Neural crest cell (in vitro differentiated cells): ENCODE measurements around the gene HTR4. TPM values are rescaled to one million over a fixed set of nuclear protein-coding genes. Genes with fewer than 3 reads are reported as not detected.
"Not testable (repeated sequence)": the region's sequence is repeated elsewhere in the genome, so short reads cannot be mapped to it uniquely, and the experiment has no call there.

Source experiments
- DNase-seq: peaks from one replicate; pipeline ENCODE4 v3.0.0; 2021; ENCODE audit warnings: low read depth, mixed read lengths, low spot score
- H3K27ac Mint-ChIP-seq: one replicate; pipeline ENCODE4 v1.8.0; 2021; ENCODE audit warnings: mild to moderate bottlenecking, mixed read lengths; ENCODE audit not compliant: unreplicated experiment
- H3K27me3 Mint-ChIP-seq: 2 replicates; pipeline ENCODE4 v1.8.0; 2021; ENCODE audit warnings: low read depth, mild to moderate bottlenecking, mixed read lengths
- H3K36me3 Mint-ChIP-seq: 2 replicates; pipeline ENCODE4 v1.8.0; 2021; ENCODE audit warnings: low read depth, mild to moderate bottlenecking, mixed read lengths
- H3K4me1 Mint-ChIP-seq: 2 replicates; pipeline ENCODE4 v1.8.0; 2021; ENCODE audit warnings: mixed read lengths
- H3K4me3 Mint-ChIP-seq: one replicate; pipeline ENCODE4 v1.8.0; 2021; ENCODE audit warnings: mild to moderate bottlenecking, mixed read lengths
- H3K9me3 Mint-ChIP-seq: 2 replicates; pipeline ENCODE4 v1.8.0; 2021; ENCODE audit warnings: mixed read lengths
- total RNA-seq: library from RNA; stranded (reverse); gene quantifications from 2 replicates; pipeline ENCODE4 v1.2.1, GENCODE V29; 2021
- TF ChIP-seq, protein P1 (sequence below): fragments of 200-600 bp; sonication (generic); conservative IDR thresholded peaks from 2 replicates; pipeline ENCODE4 v1.5.0; 2021; ENCODE audit warnings: antibody characterized with exemption, mild to moderate bottlenecking

Gene HTR4
- total RNA-seq, 1 donor from 2014 or later: not detected

DNA sequence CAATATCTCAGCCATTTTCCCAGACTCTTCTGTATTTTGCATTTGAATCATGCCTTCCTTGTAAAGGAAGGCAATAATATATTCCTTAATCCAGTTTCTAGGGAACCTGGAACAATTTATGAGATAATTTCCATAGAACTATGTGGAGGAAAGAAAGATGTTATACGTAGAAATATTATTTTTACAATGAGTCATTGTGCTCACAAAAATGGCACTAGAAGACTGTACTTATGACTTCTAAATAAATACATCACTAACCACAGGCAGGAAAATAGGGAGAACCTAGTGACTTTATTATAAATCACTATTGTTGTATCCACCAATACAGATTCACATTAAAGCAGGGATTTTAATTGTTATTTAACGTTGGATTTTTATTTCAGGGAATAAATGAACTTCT is 182.9 kb downstream of the HTR4 start:
- Mint-ChIP-seq H3K4me3 (no peak overlapping the region), H3K27ac (no peak overlapping the region), H3K9me3 (no peaks in the 10 kb centered on the region), H3K36me3 (no peaks in the 10 kb centered on the region), H3K4me1 (no peaks in the 10 kb centered on the region), H3K27me3 (peaks cover 4% of the 10 kb centered on the region)
- TF ChIP-seq, protein P1, sequence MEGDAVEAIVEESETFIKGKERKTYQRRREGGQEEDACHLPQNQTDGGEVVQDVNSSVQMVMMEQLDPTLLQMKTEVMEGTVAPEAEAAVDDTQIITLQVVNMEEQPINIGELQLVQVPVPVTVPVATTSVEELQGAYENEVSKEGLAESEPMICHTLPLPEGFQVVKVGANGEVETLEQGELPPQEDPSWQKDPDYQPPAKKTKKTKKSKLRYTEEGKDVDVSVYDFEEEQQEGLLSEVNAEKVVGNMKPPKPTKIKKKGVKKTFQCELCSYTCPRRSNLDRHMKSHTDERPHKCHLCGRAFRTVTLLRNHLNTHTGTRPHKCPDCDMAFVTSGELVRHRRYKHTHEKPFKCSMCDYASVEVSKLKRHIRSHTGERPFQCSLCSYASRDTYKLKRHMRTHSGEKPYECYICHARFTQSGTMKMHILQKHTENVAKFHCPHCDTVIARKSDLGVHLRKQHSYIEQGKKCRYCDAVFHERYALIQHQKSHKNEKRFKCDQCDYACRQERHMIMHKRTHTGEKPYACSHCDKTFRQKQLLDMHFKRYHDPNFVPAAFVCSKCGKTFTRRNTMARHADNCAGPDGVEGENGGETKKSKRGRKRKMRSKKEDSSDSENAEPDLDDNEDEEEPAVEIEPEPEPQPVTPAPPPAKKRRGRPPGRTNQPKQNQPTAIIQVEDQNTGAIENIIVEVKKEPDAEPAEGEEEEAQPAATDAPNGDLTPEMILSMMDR: no peak
- no peak for DNase-seq

- Mint-ChIP-seq H3K9me3 (no peaks in the 10 kb centered on the region), H3K27me3 (no peaks in the 10 kb centered on the region), H3K27ac (no peak overlapping the region), H3K4me3 (no peak overlapping the region), H3K36me3 (no peaks in the 10 kb centered on the region), H3K4me1 (no peaks in the 10 kb centered on the region)
- DNase-seq: no peak
- TF ChIP-seq, protein P1: no peak
Measured at GRCh38 chr5:148469501-148469935, 184.8 kb downstream of the HTR4 start.

DNA sequence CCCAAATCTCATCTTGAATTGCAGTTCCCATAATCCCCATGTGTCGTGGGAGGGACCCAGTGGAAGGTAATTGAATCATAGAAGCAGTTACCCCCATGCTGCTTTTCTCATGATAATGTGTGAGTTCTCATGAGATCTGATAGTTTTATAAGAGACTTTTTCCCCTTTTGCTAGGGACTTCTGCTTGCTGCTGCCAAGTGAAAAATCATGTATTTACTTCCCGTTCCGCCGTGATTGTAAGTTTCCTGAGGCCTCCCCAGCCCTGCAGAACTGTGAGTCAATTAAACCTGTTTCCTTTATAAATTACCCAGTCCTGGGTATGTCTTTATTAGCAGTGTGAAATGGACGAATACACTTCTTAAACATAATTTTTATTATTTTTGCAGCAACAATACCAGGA is 185.6 kb downstream of the HTR4 start:
- not testable (repeated sequence) for DNase-seq, H3K4me3 Mint-ChIP-seq, H3K9me3 Mint-ChIP-seq, H3K27ac Mint-ChIP-seq, H3K4me1 Mint-ChIP-seq, H3K36me3 Mint-ChIP-seq, H3K27me3 Mint-ChIP-seq

- Mint-ChIP-seq H3K27me3 (no peaks in the 10 kb centered on the region), H3K4me3 (no peak overlapping the region), H3K4me1 (no peaks in the 10 kb centered on the region), H3K9me3 (no peaks in the 10 kb centered on the region), H3K27ac (no peak overlapping the region), H3K36me3 (no peaks in the 10 kb centered on the region)
- TF ChIP-seq, protein P1: no peak
- no peak for DNase-seq
Measured at GRCh38 chr5:148467958-148468357, 186.4 kb downstream of the HTR4 start.

- TF ChIP-seq, protein P1: no peak
- no peak for DNase-seq
- H3K4me3 Mint-ChIP-seq: no peak overlapping the region
- no peaks in the 10 kb centered on the region for H3K36me3 Mint-ChIP-seq
- no peaks in the 10 kb centered on the region for H3K9me3 Mint-ChIP-seq
- H3K27me3 Mint-ChIP-seq: peaks cover 8% of the 10 kb centered on the region
- no peak overlapping the region for H3K27ac Mint-ChIP-seq
- H3K4me1 Mint-ChIP-seq: no peaks in the 10 kb centered on the region
Measured at GRCh38 chr5:148466236-148466580, 188.1 kb downstream of the HTR4 start.

DNA sequence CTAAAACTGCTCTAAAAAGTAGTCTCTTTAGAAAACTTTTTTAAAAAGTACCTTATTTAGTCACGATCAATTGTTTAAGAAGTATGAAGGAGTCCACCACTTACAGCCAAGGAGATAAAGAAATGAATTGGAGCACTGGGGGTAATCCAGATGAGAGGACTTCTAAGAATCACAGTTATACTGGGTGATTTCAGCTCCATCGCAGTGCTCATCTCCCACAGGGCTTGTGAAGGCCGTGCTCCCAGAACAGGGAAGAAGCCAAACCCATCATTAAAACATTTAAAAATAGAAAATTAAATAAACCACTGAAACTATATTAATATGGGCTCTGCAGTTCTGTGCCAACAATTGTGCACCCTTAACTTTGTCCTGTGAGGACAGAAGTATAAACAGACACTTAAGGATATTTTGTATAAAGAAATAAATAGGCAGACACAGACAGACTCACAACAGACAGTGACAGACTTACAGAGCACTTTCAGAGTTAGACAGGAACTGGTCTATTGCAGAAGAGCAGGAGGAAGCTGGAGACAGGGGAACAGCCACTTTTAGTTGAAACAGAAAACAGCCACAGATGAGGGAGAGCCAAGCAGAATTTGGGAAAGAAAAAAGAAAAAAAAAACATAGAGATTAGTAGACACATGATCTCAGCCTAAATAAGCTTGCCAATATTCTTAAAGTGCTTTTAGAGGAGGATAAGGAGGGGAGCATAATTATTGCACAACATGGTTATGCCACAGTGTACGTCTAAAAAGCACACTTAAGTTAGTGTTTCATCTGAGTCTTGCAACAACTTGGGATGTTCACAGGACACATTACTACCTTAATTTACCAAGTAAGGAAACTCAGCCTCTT is 188.7 kb downstream of the HTR4 start:
- H3K36me3 Mint-ChIP-seq: no peaks in the 10 kb centered on the region
- DNase-seq: no peak
- H3K9me3 Mint-ChIP-seq: no peaks in the 10 kb centered on the region
- H3K27me3 Mint-ChIP-seq: peaks cover 8% of the 10 kb centered on the region
- H3K27ac Mint-ChIP-seq: no peak overlapping the region
- H3K4me1 Mint-ChIP-seq: no peaks in the 10 kb centered on the region
- H3K4me3 Mint-ChIP-seq: no peak overlapping the region
- TF ChIP-seq, protein P1: no peak
